Transverse colon (tissue), 4 donors: Measurements from ENCODE around the gene KCNC4.

Source experiments
- CTCF ChIP-seq, 5 experiments: fragments of 200-600 bp in 3 of 5; fragments of 450-650 bp in 2 of 5; sonication (generic) in 3 of 5; IDR thresholded peaks; 1 replicate in 2 of 5; 2 replicates in 3 of 5; pipeline ENCODE4 v1.5.1; 2016 to 2017; ENCODE audit warnings: antibody characterized with exemption in 5 of 5, inconsistent platforms in 3 of 5, mild to moderate bottlenecking in 2 of 5, moderate library complexity in 1 of 5
- POLR2A ChIP-seq: fragments of 450-650 bp; IDR thresholded peaks from one replicate; pipeline ENCODE4 v1.6.1; 2016; ENCODE audit warnings: antibody characterized with exemption, mild to moderate bottlenecking, moderate library complexity
- POLR2AphosphoS5 ChIP-seq, 3 donors: sonication (generic); formaldehyde crosslinking; IDR thresholded peaks; one replicate each; pipeline ENCODE4 v1.6.1; 2016; ENCODE audit warnings: antibody characterized with exemption in 3 of 3

GRCh38 chr1:110234691-110235090 is 24.6 kb downstream of the KCNC4 start:
- TF ChIP-seq CTCF (IDR thresholded peaks at IDR 0.05) (no peak), POLR2A (no peak), POLR2AphosphoS5 (IDR thresholded peaks at IDR 0.05) (no peak)
